Activated CD4-positive, CD25-positive, alpha-beta regulatory T cell treated with anti-CD3 and anti-CD28 coated beads, Interleukin-2, amount 50 U/mL, for 24 hours (primary cell): ENCODE results near the gene ZNF687.

Experiments used
- ATAC-seq, 2 donors: fragments of 150-1000 bp; cut with Tn5 transposase; one replicate each; pipeline ENCODE4 v1.10.0; 2021; ENCODE audit warnings: mild to moderate bottlenecking in 1 of 2, moderate library complexity in 1 of 2

ZNF687 gene

DNA sequence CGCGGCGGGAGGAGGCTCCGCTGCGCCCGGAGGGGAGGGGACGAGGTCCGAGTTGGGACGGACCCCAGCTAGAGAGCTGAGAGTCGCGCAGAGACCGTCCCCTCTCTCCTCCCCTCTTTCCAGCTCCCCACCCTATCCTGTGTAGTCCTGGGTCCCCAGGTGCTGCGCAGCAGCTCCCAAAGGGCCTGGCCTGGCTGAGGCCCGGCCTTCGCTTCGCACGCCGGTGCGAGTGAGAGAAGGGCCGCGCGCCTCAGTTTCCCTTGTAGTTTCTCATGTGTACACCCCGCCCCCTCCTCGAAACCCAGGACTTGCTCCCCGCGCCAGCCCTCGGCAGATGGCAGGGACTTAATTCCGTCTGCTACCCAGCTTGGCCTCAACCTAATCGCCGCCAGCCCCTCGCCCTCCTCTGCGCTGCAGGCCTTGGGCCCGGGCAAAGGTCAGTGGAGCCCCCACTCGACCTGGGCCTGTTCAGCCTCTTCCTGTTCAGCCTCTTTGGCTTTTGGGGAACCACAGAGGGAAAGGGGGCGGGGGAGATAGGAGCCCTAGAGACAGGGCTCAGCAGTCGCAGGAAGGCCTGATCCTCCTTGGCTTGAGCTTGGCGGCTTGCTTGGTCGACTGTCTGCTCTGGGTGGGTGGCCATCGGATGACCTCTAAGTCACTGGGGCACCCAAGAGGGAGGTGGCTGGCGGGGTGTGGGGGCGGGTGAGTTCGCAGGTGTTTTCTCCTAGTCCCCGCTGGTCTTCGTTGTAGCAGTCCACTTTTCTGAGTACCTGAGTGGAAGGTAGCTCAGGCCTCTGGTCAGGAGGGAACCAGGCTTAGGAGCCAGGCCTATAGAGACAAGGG is 1.0 kb downstream of the ZNF687 start:
- no peak for ATAC-seq

GRCh38 chr1:151284013-151284577 is 2.0 kb downstream of the ZNF687 start:
- no peak for ATAC-seq

- no peak for ATAC-seq
These were observed 4.7 kb downstream of the ZNF687 start for GRCh38 chr1:151286619-151287340.

GRCh38 chr1:151287341-151287699 is 5.2 kb downstream of the ZNF687 start:
- no peak for ATAC-seq

GRCh38 chr1:151287767-151288500 is 5.8 kb downstream of the ZNF687 start:
- ATAC-seq = no peak

DNA sequence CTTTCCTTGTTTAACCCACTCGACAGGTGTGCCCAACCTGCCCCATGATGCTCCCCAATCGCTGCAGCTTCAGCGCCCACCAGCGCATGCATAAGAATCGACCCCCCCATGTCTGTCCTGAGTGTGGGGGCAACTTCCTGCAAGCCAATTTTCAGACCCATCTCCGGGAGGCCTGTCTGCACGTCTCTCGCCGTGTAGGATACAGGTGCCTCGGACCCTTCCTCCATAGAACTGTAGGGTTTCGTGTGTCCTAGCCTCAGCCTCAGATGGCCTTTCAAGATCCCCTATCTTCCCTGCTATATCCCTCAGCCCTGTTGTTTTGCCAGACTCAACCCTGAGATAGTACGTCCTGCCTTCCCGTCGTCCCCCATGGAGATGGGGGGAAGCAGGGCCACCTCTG is 6.4 kb downstream of the ZNF687 start:
- no peak for ATAC-seq

GRCh38 chr1:151289080-151289935 is 7.2 kb downstream of the ZNF687 start:
- ATAC-seq = no peak

DNA sequence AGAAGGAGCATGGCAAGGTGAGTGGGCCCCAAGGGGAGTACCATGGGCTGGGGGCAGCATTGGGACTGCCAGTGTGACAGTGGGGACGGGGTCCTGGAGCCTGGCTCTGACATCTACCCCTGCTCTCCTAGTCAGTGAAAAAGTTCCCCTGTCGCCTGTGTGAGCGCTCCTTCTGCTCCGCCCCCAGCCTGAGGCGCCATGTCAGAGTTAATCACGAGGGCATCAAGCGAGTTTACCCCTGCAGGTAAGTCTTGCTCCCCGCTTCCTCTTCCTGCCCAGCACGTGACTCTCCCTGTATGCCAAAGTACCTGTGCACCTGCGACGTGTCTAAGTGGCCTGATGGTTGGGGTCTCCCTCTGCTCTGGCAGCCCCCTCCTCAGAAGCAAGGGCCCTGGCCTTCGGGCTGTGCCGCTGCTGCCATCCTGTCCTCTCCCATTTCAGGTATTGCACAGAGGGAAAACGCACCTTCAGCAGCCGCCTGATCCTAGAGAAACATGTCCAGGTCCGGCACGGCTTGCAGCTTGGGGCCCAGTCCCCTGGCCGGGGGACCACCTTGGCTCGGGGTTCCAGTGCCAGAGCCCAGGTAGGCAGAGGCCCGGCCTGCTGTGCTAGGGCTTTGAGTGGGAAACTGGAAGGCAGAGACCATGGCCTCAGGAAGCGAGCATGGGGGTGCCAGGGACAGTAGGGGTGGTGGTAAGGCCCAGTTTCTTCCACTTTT is 8.1 kb downstream of the ZNF687 start:
- no peak for ATAC-seq

DNA sequence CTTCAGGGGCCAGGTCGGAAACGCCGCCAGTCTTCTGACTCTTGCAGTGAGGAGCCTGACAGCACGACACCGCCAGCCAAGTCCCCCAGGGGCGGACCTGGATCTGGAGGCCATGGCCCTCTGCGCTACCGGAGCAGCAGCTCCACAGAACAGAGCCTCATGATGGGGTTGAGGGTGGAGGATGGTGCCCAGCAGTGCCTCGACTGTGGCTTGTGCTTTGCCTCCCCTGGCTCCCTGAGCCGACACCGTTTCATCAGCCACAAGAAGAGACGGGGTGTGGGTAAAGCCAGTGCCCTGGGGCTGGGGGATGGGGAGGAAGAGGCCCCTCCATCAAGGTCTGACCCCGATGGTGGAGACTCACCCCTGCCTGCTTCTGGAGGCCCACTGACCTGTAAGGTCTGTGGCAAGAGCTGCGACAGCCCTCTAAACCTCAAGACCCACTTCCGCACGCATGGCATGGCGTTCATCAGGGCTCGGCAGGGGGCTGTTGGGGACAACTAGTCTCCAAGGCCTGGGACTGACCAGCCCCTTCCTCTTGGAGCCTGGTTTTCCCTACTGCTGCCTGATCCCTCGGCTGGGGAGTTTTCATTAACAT is 8.7 kb downstream of the ZNF687 start:
- ATAC-seq = no peak

GRCh38 chr1:151292207-151293030 is 10.3 kb downstream of the ZNF687 start:
- ATAC-seq = no peak

DNA sequence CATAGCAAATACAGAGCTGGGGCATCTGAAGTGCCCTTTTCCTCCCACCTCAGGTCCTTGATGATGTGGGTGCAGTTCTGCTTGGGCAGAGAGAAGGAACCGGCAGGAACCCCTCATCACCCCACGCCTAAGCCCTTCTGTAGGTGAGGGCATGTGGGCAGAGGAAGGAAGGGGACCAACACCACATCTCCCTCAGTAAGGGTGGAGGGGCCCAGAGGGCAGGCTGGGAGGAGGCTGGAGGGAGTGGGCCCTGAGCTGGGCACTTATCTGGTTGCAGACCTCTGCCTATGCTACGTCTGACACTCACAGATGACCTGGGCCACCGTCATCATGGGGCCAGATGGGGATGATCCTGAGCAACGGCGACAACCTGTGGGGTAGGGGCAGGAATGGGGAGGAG is 11.0 kb downstream of the ZNF687 start:
- ATAC-seq = no peak

GRCh38 chr1:151294742-151295462 is 12.8 kb downstream of the ZNF687 start:
- ATAC-seq = no peak

DNA sequence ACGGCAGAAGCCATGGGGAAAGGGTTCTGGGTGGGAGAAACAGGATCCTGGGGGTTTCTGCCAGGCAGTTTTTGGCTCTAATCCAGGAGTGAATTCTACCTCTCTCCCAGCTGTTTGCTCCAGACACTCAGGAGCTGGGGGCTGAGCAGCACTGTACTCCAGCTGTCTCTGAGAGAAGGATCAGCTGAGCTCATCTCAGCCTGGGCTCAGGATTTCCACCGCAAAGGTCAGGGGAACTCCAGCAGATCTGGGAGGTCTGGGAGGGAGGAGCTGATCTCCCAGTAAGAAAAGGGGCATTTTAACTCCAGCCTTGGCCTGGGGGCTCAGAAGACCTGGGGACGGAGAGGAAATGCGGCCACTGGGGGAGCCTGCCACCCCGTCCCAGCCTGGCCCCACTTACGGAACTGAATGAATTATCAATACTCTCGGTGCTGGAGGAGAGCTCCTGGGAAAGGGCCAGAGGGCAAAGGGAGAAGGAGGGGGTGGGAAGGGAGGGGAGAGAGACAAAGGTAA is 27.8 kb downstream of the ZNF687 start:
- no peak for ATAC-seq

- no peak for ATAC-seq
These were observed 28.9 kb downstream of the ZNF687 start for GRCh38 chr1:151311011-151311410.

DNA sequence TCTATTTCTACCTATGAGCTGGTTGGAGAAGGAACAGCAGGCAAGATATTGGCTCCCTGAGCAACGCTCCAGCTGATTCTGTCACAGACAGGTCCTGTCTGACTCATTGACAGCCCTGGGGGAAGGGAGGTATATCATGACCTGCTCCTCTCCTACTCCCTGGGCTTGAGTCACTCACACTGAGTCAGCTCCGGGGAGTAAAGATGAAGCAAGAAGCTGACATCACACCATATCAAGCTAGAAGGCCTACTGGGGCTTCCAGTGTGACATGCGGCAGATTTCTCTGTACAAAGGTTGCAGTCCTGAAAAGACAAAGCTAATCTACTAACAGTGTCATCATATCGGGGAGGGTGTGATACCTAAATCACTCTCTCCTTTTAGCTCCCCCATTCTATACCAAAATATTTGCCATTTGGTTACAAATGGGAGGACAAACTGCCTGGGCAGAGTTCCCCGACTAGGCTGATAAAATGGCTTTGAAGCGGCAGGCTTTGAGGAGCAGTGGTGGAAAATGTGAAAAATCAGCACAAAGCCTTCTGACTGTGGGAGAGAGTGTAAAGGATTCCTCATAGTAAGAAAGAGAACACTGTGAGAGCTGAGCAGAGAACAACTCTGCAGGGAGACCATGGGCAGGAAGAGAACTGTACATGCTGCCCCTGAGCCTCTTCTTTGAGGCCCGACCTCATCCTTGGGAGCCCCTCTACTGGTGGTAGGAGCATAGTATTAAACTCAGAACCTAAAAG is 29.7 kb downstream of the ZNF687 start:
- peak; percentile 100 for ATAC-seq

- ATAC-seq = no peak
These were observed 30.3 kb downstream of the ZNF687 start for GRCh38 chr1:151312411-151312810.

- no peak for ATAC-seq
These were observed 30.7 kb downstream of the ZNF687 start for GRCh38 chr1:151312826-151313225.

DNA sequence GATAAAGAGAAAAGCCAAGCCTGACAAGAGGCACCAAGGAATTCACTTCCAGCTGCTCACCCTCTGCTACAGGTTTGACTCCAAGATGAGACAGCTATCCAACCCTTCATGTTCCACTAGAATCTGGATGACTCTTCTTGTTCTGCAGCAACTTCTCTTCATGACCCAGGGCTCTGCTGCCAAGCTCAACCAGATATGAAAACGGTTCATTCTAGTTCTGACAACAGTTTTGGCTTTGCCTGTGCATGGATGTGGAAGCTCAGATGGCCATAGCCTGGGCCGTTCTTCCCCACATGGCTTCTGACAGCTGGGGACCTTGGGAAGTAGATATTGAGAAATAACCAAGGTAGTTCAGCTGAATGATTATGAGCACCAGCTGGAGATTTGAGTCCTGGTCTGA is 31.4 kb downstream of the ZNF687 start:
- ATAC-seq = no peak
